HG03575 (cell line): Measurements from ENCODE around the gene CXorf49.
"Not testable (repeated sequence)": the region's sequence is repeated elsewhere in the genome, so short reads cannot be mapped to it uniquely, and the experiment has no call there.

Experiments used
- ATAC-seq: cut with Tn5 transposase; IDR thresholded peaks from one replicate; pipeline ENCODE4 v1.9.1; 2021; ENCODE audit not compliant: unreplicated experiment, insufficient number of reproducible peaks, low FRiP score; ENCODE audit errors: extremely low read depth

The CXorf49 gene

DNA sequence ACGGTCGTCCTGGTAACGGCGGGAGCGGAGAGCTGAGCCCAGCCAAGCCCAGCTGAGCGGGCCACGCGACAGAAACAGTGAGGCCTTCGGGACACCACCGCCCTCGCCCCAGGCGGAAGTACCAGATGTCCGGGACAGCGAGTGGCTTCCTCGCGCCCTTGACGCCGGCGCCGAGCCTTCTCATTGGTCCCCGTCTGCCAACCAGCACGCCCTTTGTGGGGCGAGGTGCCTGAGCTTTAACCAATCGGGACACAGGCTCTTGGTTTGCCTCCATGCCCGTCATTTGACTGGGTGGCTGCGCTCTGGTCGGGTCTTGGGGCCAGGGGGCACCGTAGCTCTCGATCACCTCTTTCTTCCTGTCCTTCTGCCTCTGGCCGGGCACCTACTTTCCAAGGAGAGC is at the start of gene CXorf49:
Gene CXorf49, minus strand, starts transcription at position 101 of the 400 bp plus-strand sequence. CDS start 134 bp downstream, outside the sequence.
- ATAC-seq, result not testable (repeated sequence)

DNA sequence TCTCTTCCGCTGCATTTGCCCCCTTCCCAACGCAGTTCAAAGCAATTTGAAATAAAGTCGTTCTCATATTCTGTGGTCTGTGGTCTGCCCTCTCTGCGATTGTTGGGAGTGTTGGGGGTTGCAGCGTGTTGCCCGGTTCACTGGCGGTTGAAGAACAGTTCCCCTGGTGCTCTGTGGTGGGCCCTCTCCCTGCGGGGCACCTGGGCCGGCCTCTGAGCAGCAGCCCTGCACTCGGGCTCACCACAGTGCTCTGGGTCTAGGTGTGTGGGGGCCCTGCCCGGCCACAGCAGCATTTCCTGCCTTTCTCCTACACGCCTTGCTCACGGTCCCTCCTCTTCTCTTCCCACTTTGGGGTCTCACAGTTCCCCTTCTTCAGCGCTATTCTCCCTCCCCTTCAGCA is 49.0 kb upstream of the CXorf49 start:
- ATAC-seq, result not testable (repeated sequence)

- not testable (repeated sequence) for ATAC-seq
Measured at GRCh38 chrX:71765613-71766012, 47.5 kb upstream of the CXorf49 start.

DNA sequence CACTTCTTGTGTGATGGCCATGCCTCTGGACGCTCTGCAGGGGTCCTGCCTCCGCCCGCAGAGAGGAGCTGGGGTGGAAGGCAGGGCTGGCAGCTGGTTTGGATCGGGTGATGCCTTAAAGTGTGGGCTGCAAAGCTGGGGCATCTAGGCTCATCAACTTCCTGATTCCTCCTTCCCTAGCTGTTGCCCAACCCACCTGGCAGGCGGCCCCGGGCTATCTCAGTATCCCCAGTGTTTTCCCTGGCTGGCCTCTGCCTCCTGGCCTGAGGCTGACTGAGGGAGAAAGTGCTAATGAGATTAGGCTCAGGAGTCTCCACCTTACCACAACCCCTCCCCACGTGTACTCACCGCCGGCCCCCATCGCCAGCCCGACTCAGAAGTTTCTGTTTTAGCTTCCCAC is 46.7 kb upstream of the CXorf49 start:
- not testable (repeated sequence) for ATAC-seq

DNA sequence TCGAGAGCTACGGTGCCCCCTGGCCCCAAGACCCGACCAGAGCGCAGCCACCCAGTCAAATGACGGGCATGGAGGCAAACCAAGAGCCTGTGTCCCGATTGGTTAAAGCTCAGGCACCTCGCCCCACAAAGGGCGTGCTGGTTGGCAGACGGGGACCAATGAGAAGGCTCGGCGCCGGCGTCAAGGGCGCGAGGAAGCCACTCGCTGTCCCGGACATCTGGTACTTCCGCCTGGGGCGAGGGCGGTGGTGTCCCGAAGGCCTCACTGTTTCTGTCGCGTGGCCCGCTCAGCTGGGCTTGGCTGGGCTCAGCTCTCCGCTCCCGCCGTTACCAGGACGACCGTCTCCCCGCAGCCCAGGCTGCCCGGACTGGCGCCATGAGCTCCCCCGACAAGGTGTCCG is 45.0 kb upstream of the CXorf49 start, which contains the start of gene CXorf49B:
Gene CXorf49B, plus strand, starts transcription at position 301 of the 400 bp plus-strand sequence. Its CDS starts 75 bp downstream, at position 376.
- not testable (repeated sequence) for ATAC-seq

GRCh38 chrX:71760688-71761281 is 42.7 kb upstream of the CXorf49 start:
- ATAC-seq, result not testable (repeated sequence)

GRCh38 chrX:71720289-71720886 is 2.3 kb upstream of the CXorf49 start:
- ATAC-seq, result not testable (repeated sequence)

DNA sequence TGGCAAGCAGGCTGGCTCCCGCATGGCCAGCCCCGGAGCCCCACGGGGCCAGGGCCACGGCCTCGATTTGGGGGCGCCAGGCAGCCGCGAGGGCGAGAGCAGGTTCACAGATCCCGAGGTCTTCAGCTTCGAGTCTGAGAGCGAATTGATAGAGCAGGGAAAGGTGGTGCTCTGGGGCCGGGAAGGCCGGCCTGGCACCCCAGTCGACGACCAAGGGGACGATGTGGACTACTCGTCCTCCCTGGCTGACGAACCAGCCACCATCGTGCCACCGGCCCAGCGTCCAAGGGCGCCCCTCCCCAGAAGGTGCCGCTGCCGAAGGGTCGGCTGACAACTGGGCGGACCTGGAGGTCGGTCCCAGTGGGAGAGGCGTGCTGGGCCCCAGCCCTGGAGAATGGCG is 1.1 kb upstream of the CXorf49 start:
- ATAC-seq, result not testable (repeated sequence)

- not testable (repeated sequence) for ATAC-seq
Measured at GRCh38 chrX:71716323-71716722, 1.8 kb downstream of the CXorf49 start.

GRCh38 chrX:71715551-71715950 is 2.5 kb downstream of the CXorf49 start:
- ATAC-seq, result not testable (repeated sequence)

- ATAC-seq, result not testable (repeated sequence)
Measured at GRCh38 chrX:71714064-71714463, 4.0 kb downstream of the CXorf49 start.

DNA sequence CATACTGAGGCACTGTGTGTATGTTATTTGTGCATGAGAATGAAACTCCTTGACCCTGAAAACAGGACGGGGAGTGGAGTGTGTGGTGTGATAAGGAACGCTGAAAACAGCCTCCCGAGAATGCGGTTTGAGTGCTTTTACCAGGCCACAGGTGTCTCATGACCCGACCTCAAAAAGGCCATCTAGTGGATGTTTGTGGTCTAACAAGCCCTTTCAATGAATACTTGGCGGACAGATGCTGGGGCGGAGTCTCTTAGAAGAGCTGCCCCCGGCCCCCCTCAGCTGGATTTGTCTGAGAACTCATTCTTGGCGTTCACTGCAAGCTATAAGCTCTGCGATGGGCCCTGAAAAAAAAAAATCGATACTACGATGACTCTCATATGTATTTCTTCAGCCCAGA is 15.2 kb downstream of the CXorf49 start:
- ATAC-seq, result not testable (repeated sequence)

DNA sequence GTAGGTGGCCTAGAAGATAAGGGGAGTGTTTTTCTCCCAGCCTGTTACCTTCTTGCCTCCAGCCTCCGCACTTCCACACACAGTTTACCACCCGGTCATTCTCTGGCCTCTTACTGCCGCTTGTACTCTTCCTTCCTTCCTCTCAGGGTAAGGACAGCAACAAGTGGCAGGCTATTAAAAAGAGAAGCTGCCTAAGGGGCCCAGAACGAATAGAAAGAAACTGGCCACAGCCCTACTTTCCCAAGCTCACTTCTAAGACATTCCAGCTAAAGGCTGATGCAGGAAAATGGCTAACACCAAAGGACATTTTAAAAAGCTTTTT is 19.1 kb downstream of the CXorf49 start:
- not testable (repeated sequence) for ATAC-seq

DNA sequence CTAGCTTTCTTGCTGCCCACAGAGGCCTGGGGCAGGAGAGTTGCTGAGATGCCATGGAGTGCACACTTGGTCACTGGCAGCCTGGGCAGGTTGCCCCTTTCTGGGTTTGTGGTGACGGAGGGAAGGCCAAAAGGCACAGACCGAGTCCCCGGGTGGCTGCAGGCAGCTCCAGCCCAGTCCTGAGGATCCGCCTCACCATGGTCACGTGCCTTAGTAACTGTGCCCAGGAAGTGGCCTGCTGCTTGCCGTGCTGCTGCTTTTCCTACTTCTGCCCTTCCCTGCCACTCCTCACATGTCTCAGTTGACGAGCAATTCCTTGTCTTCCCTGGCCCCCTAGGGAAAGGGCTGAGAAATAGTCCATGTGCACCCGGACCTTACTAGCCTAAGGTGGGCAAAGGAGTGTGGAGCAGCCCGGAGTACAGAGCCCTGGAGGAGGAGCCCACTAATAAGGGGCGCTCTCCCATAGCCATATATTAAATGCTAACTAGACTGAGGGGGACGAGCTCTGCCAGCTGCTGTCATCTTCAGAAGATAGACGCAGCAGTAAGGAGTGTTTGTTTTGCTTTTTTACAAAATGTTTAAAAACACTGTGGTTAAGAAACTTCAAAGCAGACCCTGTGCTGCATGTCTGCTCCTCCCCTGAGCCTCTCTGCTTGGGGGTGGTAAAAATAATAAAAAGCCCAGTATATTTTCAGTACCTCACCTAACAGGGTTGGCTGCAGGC is 19.6 kb downstream of the CXorf49 start:
- not testable (repeated sequence) for ATAC-seq

DNA sequence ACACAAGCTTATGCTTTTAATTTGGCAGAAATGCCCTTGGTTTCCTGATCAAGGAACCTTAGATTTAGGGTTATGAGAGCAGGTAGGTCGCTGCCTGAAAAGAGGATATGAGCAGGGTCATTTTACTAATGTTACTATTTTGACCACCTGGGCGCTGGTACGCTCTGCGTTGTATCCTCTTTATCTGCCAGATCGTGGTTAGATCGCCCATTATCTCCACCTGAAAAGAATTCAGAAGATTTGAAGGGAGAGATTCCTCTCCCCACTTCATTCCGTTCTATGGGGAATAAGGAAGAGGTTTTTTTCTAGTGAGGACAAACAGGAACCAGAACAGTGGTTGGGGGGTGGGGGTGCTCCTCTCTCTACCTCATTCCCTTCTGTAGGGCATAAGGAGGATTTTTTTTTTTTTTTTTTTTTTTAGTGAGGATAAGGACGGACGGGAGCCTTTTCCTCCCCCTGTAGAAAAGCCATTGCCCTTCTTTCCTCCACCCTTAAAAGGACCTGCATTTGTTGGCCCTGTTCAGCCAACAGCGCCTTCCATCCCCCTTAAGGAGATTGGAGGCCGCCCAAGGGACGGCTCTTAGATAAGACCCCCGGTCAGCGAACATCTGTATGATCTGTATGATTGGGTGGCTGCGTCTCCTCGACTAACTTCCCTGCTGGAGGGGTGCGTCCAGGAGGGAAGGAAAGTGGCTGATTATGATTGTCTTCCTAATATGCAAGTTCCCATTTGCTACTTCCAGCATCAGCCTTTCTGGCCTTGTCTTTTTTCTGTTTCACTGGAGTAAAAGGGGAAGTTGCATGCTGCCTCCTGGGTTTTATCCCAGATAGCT is 20.4 kb downstream of the CXorf49 start:
- ATAC-seq, result not testable (repeated sequence)

DNA sequence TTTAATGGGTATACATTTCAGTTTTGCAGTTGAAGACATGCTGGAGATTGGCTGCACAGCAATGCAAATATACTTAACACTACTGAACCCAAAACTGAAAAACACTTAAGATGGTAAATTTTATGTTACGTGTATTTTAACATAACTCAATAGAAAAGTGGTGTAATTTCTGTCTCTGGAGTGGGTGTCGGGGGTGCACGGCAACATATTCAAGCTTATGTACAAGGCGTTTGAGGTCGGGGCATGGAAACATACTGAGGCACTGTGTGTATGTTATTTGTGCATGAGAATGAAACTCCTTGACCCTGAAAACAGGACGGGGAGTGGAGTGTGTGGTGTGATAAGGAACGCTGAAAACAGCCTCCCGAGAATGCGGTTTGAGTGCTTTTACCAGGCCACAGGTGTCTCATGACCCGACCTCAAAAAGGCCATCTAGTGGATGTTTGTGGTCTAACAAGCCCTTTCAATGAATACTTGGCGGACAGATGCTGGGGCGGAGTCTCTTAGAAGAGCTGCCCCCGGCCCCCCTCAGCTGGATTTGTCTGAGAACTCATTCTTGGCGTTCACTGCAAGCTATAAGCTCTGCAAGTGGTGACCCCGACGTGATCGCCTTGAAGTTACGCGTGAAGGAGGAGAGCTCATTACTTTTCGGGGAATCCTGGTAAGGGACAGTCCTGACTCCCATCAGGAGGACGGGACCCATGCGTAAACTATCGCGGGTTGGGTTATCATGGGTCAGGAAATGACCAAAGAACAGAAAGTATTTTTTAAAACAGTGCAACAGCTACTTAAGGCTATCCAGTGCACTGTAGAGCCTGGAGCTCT is 21.2 kb downstream of the CXorf49 start:
- not testable (repeated sequence) for ATAC-seq

DNA sequence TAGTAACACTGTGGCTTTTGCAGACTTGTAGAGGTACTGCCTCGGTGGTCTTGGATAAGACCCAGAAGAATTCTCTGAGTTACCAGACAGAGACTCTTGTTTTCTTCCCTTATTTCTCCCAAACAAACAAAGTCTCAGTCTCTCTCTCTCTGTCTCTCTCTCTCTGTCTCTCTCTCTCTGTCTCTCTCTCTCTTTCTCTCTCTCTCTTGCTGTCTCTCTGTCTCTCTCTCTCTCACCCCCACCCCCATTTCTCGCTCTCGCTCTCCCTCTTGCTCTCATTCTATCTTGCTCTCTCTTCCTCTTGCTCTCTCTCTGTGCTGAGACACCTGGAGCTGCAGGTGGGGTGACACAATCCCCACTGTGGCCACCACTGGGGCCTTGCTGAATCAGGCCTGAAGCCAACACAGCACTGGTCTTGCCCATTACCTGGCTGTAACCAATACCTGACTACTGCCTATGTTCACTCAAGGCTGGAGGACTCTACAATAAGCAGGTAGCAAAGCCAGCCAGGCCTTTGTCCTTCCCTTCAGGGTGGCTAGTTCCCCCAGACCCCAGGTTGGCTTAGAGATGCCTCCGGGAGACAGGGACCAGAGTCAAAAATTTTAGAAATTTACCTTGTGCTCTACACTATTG is 38.4 kb downstream of the CXorf49 start:
- ATAC-seq, result no peak

- not testable (repeated sequence) for ATAC-seq
Measured at GRCh38 chrX:71677195-71677594, 40.9 kb downstream of the CXorf49 start.
